ENCODE data around the gene ZSWIM3.

DNA sequence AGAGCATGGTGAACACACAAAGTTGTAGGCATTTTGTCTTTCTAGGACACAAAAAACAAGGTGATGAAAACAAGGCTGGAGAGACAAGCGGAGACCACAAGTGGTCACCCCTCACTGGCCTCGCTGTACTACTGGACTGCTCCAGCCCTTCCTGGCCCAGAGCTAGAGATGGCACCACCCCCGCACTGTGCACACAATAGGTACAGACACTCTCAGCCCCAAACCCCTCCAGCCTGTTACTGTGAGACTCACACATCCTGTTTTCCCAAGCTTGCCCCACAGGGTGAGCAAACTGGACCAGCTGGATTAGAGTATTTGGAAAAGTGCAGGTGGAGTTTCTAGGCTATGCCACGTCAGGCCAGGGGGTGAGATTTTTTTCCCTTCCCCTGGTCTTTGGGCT lies 15.2 kb downstream of the ZSWIM3 start:
- TF ChIP-seq, protein P1, sequence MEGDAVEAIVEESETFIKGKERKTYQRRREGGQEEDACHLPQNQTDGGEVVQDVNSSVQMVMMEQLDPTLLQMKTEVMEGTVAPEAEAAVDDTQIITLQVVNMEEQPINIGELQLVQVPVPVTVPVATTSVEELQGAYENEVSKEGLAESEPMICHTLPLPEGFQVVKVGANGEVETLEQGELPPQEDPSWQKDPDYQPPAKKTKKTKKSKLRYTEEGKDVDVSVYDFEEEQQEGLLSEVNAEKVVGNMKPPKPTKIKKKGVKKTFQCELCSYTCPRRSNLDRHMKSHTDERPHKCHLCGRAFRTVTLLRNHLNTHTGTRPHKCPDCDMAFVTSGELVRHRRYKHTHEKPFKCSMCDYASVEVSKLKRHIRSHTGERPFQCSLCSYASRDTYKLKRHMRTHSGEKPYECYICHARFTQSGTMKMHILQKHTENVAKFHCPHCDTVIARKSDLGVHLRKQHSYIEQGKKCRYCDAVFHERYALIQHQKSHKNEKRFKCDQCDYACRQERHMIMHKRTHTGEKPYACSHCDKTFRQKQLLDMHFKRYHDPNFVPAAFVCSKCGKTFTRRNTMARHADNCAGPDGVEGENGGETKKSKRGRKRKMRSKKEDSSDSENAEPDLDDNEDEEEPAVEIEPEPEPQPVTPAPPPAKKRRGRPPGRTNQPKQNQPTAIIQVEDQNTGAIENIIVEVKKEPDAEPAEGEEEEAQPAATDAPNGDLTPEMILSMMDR (IDR thresholded peaks at IDR 0.05), result no peak
- TF ChIP-seq ZFX (IDR thresholded peaks at IDR 0.05; ENCODE audit: borderline replicate concordance), result no peak

All from 22Rv1 (cell line).